ENCODE results near the gene EDEM3.
A peak's percentile ranks its signal among the peaks of the same experiment; 100 is the strongest.
"Not testable (repeated sequence)": the region's sequence is repeated elsewhere in the genome, so short reads cannot be mapped to it uniquely, and the experiment has no call there.

Gene EDEM3

GRCh38 chr1:184754476-184755225 lies at the start of gene EDEM3:
EDEM3 (minus strand) TSS chr1:184754858; CDS start chr1:184754646, 212 bp downstream.
- peak; percentile 99 for DNase-seq

- no peak for DNase-seq
These were observed 49.6 kb upstream of the EDEM3 start for GRCh38 chr1:184804220-184804619.

- DNase-seq = no peak
These were observed 48.5 kb upstream of the EDEM3 start for GRCh38 chr1:184803180-184803492.

- DNase-seq = peak in 1 of 2 experiments; percentile 17
These were observed 47.9 kb upstream of the EDEM3 start for GRCh38 chr1:184802354-184803179.

GRCh38 chr1:184801503-184801902 lies 46.8 kb upstream of the EDEM3 start:
- no peak for DNase-seq

GRCh38 chr1:184800876-184801275 lies 46.2 kb upstream of the EDEM3 start:
- DNase-seq = no peak

GRCh38 chr1:184793967-184794366 lies 39.3 kb upstream of the EDEM3 start:
- no peak for DNase-seq

GRCh38 chr1:184792450-184792969 lies 37.9 kb upstream of the EDEM3 start:
- DNase-seq = no peak

- DNase-seq = no peak
These were observed 36.9 kb upstream of the EDEM3 start for GRCh38 chr1:184791550-184791900.

GRCh38 chr1:184790642-184791549 lies 36.2 kb upstream of the EDEM3 start:
- no peak for DNase-seq

- no peak for DNase-seq
These were observed 35.2 kb upstream of the EDEM3 start for GRCh38 chr1:184789884-184790283.

GRCh38 chr1:184788970-184789369 lies 34.3 kb upstream of the EDEM3 start:
- no peak for DNase-seq

GRCh38 chr1:184785529-184785928 lies 30.9 kb upstream of the EDEM3 start:
- no peak for DNase-seq

GRCh38 chr1:184783723-184784122 lies 29.1 kb upstream of the EDEM3 start:
- DNase-seq = not testable (repeated sequence)

GRCh38 chr1:184781941-184782340 lies 27.3 kb upstream of the EDEM3 start:
- DNase-seq = no peak

GRCh38 chr1:184775885-184776284 lies 21.2 kb upstream of the EDEM3 start:
- DNase-seq = no peak

- DNase-seq = no peak
These were observed 20.7 kb upstream of the EDEM3 start for GRCh38 chr1:184775329-184775728.

GRCh38 chr1:184773762-184774320 lies 19.2 kb upstream of the EDEM3 start:
- DNase-seq = no peak

- peak; percentile 24 to 38 for DNase-seq
These were observed 16.6 kb upstream of the EDEM3 start for GRCh38 chr1:184771190-184771691.

GRCh38 chr1:184770181-184770979 lies 15.7 kb upstream of the EDEM3 start:
- no peak for DNase-seq

- DNase-seq = no peak
These were observed 14.6 kb upstream of the EDEM3 start for GRCh38 chr1:184769241-184769640.

- DNase-seq = no peak
These were observed 13.8 kb upstream of the EDEM3 start for GRCh38 chr1:184768467-184768866.

Measured in SHP77 (cell line).